Esophagus muscularis mucosa (tissue), 4 donors: ENCODE data around the gene C16orf87. TPM values are rescaled to one million over a fixed set of nuclear protein-coding genes. Genes with fewer than 3 reads are reported as not detected.

Experiments used
- DNase-seq: peaks from one replicate; pipeline ENCODE4 v3.0.0-alpha.2; 2017; ENCODE audit errors: extremely low spot score
- H3K27ac ChIP-seq, 4 donors: fragments of 200-600 bp; sonication (generic); replicated peaks in 1 of 4; 1 replicate in 3 of 4; 2 replicates in 1 of 4; pipeline ENCODE4 v1.5.1; 2016 to 2019; ENCODE audit warnings: mild to moderate bottlenecking in 1 of 4
- H3K27me3 ChIP-seq, 4 donors: fragments of 200-600 bp; sonication (generic); one replicate each; pipeline versions ENCODE4 v1.5.1 to v1.6.0; 2016 to 2019
- H3K36me3 ChIP-seq, 4 donors: fragments of 200-600 bp; sonication (generic); one replicate each; pipeline ENCODE4 v1.5.1; 2016 to 2019
- H3K4me1 ChIP-seq, 4 donors: fragments of 200-600 bp; sonication (generic); one replicate each; pipeline ENCODE4 v1.5.1; 2016 to 2019
- H3K4me3 ChIP-seq, 4 donors: fragments of 200-600 bp; sonication (generic); 1 replicate in 2 of 4; 2 replicates in 2 of 4; pipeline ENCODE4 v1.5.1; 2016 to 2019; ENCODE audit warnings: mild to moderate bottlenecking in 4 of 4, moderate library complexity in 1 of 4
- H3K9me3 ChIP-seq, 4 donors: fragments of 200-600 bp; sonication (generic); 1 replicate in 3 of 4; 2 replicates in 1 of 4; pipeline ENCODE4 v1.5.1; 2016 to 2019
- EP300 ChIP-seq: sonication (generic); formaldehyde crosslinking; IDR thresholded peaks from one replicate; pipeline ENCODE4 v1.6.1; 2017; ENCODE audit warnings: antibody characterized with exemption
- POLR2A ChIP-seq: fragments of 450-650 bp; IDR thresholded peaks from one replicate; pipeline ENCODE4 v1.6.1; 2017; ENCODE audit warnings: antibody characterized with exemption, moderate library complexity, mild to moderate bottlenecking, low read depth
- POLR2AphosphoS5 ChIP-seq, 2 donors: sonication (generic); formaldehyde crosslinking; IDR thresholded peaks; one replicate each; pipeline ENCODE4 v1.6.1; 2017; ENCODE audit warnings: antibody characterized with exemption in 2 of 2
- WGBS: methylation state at CpG from one replicate; pipeline ENCODE4 v1.1.5; 2018; 5-methylcytosine and 5-hydroxymethylcytosine counted together
- intact Hi-C: fragments of 100-400 bp; cut with DNase I; formaldehyde crosslinking; loops from one replicate; pipeline ENCODE4 v1.15.1; 2023
- total RNA-seq, 4 donors: library from RNA; depleted of rRNA; stranded (reverse); fragments of >200 nt; gene quantifications; one replicate each; pipeline versions ENCODE4 v1.1.0 to v1.2.1, GENCODE V29; 2016
- TF ChIP-seq, protein P1 (sequence below), 3 experiments: fragments of 200-600 bp in 2 of 3; fragments of 450-650 bp in 1 of 3; sonication (generic) in 2 of 3; IDR thresholded peaks; one replicate each; pipeline ENCODE4 v1.5.1; 2017 to 2019; ENCODE audit warnings: antibody characterized with exemption in 3 of 3, mild to moderate bottlenecking in 2 of 3, moderate library complexity in 1 of 3

Gene C16orf87
- total RNA-seq, 4 donors from 2014 or later: 7.0 to 11.2 (median 8.6) TPM

DNA sequence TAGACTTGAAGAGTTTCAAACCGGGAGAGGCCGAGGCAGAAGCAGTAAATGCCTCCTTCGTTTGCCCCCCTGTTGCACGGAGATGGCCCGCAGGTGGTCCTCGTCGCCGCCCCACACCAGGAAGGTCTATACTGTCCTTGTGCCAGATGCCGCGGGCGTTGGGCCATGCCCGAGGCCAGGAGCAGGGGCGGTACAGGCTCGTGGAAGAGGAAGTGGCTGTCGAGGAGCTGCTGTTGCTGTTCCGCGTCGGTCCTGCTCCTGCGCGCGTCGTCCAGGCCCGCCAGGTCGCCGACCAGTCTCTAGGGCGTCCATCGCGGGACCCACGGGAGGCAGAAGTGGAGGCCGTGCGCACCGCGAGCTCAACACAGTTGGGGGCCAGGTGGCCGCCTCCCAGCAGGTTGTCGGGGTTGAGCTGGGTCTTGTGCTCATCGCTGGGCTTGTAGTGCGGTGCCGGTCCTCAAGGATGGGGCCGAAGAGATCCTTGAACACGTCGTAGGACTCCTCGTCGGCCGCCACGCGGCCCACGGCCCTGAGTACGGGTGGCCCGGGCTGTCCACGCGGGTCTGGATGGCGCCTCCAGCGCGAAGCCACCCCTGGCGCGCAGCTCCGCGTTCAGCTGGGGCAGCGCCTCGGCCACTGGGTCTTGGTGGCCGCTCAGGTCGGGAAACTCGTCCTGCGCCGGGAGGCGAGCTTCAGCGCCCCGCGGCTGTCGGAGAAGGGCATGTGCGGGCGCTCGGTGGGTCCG lies 13.1 kb upstream of the C16orf87 start:
- Histone ChIP-seq H3K4me1 (peaks cover 0 to 11% (median 6%) of the 10 kb centered on the region in 4 donors), H3K9me3 (peaks cover 0 to 7% (median 0%) of the 10 kb centered on the region in 4 donors), H3K27me3 (peaks cover 0 to 26% (median 2%) of the 10 kb centered on the region in 4 donors), H3K27ac (no peak overlapping the region), H3K36me3 (no peaks in the 10 kb centered on the region), H3K4me3 (peak overlapping the region in 1 of 4 donors; percentile 17)
- 41% methylated on average over 25 of the region's 74 CpGs for WGBS
- intact Hi-C loops: no loop called here
- TF ChIP-seq, protein P1, sequence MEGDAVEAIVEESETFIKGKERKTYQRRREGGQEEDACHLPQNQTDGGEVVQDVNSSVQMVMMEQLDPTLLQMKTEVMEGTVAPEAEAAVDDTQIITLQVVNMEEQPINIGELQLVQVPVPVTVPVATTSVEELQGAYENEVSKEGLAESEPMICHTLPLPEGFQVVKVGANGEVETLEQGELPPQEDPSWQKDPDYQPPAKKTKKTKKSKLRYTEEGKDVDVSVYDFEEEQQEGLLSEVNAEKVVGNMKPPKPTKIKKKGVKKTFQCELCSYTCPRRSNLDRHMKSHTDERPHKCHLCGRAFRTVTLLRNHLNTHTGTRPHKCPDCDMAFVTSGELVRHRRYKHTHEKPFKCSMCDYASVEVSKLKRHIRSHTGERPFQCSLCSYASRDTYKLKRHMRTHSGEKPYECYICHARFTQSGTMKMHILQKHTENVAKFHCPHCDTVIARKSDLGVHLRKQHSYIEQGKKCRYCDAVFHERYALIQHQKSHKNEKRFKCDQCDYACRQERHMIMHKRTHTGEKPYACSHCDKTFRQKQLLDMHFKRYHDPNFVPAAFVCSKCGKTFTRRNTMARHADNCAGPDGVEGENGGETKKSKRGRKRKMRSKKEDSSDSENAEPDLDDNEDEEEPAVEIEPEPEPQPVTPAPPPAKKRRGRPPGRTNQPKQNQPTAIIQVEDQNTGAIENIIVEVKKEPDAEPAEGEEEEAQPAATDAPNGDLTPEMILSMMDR (IDR thresholded peaks at IDR 0.05): no peak
- TF ChIP-seq EP300 (no peak), POLR2AphosphoS5 (IDR thresholded peaks at IDR 0.05) (no peak), POLR2A (no peak)
- DNase-seq: peak; percentile 57

DNA sequence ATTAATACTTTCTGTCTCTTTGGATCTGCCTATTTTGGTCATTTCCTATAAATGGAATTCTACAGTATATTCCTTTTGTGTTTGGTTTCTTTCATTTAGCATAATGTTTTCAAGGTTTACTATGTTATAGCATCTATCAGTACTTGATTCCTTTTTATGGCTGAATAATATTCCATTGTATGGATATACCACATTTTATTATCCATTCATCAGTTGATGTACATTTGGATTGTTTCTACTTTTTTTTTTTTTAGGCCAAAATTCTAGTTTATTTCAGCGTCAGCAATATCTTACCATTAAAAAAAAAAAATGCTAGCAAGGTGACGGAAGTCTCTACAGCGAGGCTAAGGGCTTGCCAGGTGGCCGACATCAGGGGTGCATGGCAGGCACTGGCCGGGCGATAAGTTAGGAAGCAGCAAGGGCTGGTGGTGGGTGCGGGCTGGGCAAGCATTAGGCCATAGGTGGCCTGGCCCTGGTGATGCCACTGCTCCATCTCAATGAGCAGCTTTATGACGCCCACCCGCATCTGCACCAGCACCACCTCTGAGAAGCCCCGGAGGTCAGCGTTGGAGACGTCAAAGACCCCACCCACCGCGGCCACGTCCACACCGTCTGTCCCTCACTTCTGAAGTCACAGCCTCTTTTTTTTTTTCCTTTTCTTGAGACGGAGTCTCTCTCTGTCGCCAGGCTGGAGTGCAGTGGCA lies 11.4 kb upstream of the C16orf87 start:
- WGBS: 98% methylated on average over 17 of the region's 18 CpGs
- Histone ChIP-seq H3K9me3 (peaks cover 0 to 7% (median 0%) of the 10 kb centered on the region in 4 donors), H3K27me3 (peaks cover 0 to 26% (median 2%) of the 10 kb centered on the region in 4 donors), H3K4me1 (peaks cover 0 to 11% (median 6%) of the 10 kb centered on the region in 4 donors), H3K27ac (no peak overlapping the region), H3K4me3 (no peak overlapping the region), H3K36me3 (no peaks in the 10 kb centered on the region)
- TF ChIP-seq EP300 (no peak), POLR2A (no peak), POLR2AphosphoS5 (IDR thresholded peaks at IDR 0.05) (no peak)
- TF ChIP-seq, protein P1 (IDR thresholded peaks at IDR 0.05): no peak
- intact Hi-C loops: no loop called here
- peak; percentile 68 for DNase-seq

DNA sequence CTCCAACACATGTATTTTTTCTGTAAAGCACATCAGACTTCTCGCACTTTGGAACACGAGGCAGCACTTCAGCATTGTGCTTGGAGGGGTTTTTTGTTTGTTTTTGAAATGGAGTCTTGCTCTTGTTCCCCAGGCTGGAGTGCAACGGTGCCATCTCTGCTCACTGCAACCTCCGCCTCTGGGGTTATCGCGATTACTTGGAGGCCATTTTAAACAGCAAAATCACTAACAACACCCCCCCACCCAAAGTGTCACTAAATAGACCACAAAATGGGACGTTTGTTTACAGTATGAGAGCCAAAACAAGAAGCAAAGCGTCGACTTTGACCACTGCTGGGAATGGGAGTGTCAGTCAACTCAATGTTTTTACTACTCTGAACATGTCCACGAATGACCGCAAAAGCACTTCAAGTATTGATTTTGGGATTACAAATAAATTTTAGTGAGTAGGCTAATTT lies 9.0 kb upstream of the C16orf87 start:
- no peak overlapping the region for H3K4me3 ChIP-seq
- H3K36me3 ChIP-seq: no peaks in the 10 kb centered on the region
- intact Hi-C loops: no loop called here
- H3K27me3 ChIP-seq: peaks cover 0 to 17% (median 2%) of the 10 kb centered on the region in 4 donors
- H3K4me1 ChIP-seq: peaks cover 0 to 11% (median 6%) of the 10 kb centered on the region in 4 donors
- 64% methylated on average over 11 of the region's 11 CpGs for WGBS
- TF ChIP-seq EP300 (no peak), POLR2AphosphoS5 (IDR thresholded peaks at IDR 0.05) (no peak), POLR2A (no peak)
- TF ChIP-seq, protein P1 (IDR thresholded peaks at IDR 0.05): no peak
- no peak overlapping the region for H3K27ac ChIP-seq
- peaks cover 0 to 7% (median 0%) of the 10 kb centered on the region in 4 donors for H3K9me3 ChIP-seq
- DNase-seq: no peak

DNA sequence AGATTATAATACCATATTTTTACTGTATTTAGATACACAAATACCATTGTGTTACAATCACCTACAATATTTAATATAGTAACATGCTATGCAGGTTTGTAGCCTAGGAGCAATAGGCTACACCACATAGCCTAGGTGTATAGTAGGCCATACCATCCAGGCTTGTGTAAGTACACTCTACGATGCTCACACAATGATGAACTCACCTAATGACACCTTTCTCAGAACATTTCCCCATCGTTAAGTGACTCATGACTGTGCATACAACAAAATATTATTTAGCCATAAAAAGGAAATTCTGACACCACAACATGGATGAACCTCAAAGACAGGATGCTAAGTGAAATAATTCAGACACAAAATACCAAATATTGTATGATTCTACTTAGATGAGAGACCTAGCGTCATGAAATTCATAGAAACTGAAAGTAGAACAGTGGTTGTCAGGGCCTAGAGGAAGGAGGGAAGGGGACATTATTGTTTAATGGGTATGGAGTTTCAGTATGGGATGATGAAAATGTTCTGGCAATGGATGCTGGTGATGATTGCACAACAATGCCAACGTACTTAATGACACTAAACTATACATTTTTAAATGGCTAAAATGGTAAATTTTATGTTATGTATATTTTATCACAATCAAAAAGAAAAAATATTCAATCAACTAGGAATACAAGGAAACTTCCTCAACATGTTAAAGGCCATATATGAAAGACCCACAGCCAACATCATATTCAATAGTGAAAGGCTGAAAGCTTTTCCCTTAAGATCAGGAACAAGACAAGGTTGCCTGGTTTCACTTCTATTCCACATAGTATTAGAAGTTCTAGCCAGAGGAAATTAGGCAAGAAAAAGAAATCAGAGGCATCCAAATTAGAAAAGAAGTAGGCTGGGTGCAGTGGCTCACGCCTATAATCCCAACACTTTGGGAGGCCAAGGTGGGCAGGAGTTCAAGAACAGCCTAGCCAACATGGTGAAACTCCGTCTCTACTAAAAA lies 5.9 kb upstream of the C16orf87 start:
- Histone ChIP-seq H3K4me1 (peaks cover 0 to 1% (median 0%) of the 10 kb centered on the region in 4 donors), H3K27me3 (no peaks in the 10 kb centered on the region), H3K9me3 (no peaks in the 10 kb centered on the region), H3K36me3 (no peaks in the 10 kb centered on the region), H3K4me3 (no peak overlapping the region), H3K27ac (no peak overlapping the region)
- intact Hi-C loops: no loop called here
- WGBS: 80% methylated on average over 6 of the region's 6 CpGs
- DNase-seq: no peak
- TF ChIP-seq POLR2A (no peak), POLR2AphosphoS5 (IDR thresholded peaks at IDR 0.05) (no peak), EP300 (no peak)
- TF ChIP-seq, protein P1 (IDR thresholded peaks at IDR 0.05): no peak
